Measurements from ENCODE around the gene NANP.
"Not testable (repeated sequence)": the region's sequence is repeated elsewhere in the genome, so short reads cannot be mapped to it uniquely, and the experiment has no call there.

NANP gene

GRCh38 chr20:25592135-25592852, 31.5 kb downstream of the NANP start:
- Mint-ChIP-seq H3K27me3 (peaks cover 19% of the 10 kb centered on the region), H3K4me3 (no peak overlapping the region), H3K9me3 (no peaks in the 10 kb centered on the region), H3K36me3 (no peaks in the 10 kb centered on the region), H3K4me1 (no peaks in the 10 kb centered on the region), H3K27ac (no peak overlapping the region)
- CTCF ChIA-PET: no interaction called here
- DNase-seq: no peak

GRCh38 chr20:25590778-25591177, 33.0 kb downstream of the NANP start:
- CTCF ChIA-PET, H3K27ac Mint-ChIP-seq, DNase-seq, H3K4me1 Mint-ChIP-seq, H3K9me3 Mint-ChIP-seq, H3K4me3 Mint-ChIP-seq, H3K36me3 Mint-ChIP-seq: not testable (repeated sequence)
- H3K27me3 Mint-ChIP-seq: peaks cover 20% of the 10 kb centered on the region

GRCh38 chr20:25588491-25588890, 35.3 kb downstream of the NANP start:
- CTCF ChIA-PET: no interaction called here
- DNase-seq: no peak
- peaks cover 2% of the 10 kb centered on the region for H3K9me3 Mint-ChIP-seq
- peaks cover 3% of the 10 kb centered on the region for H3K36me3 Mint-ChIP-seq
- peaks cover 11% of the 10 kb centered on the region for H3K4me1 Mint-ChIP-seq
- no peak overlapping the region for H3K4me3 Mint-ChIP-seq
- H3K27ac Mint-ChIP-seq: no peak overlapping the region
- H3K27me3 Mint-ChIP-seq: peaks cover 29% of the 10 kb centered on the region

- CTCF ChIA-PET: no interaction called here
- Mint-ChIP-seq H3K4me3 (no peak overlapping the region), H3K27ac (no peak overlapping the region), H3K36me3 (peaks cover 4% of the 10 kb centered on the region), H3K9me3 (peaks cover 2% of the 10 kb centered on the region), H3K4me1 (peaks cover 12% of the 10 kb centered on the region), H3K27me3 (peaks cover 24% of the 10 kb centered on the region)
- DNase-seq: no peak
Observed at GRCh38 chr20:25587536-25587935, 36.3 kb downstream of the NANP start.

- CTCF ChIA-PET: no interaction called here
- H3K9me3 Mint-ChIP-seq: peaks cover 2% of the 10 kb centered on the region
- no peak for DNase-seq
- no peak overlapping the region for H3K27ac Mint-ChIP-seq
- peaks cover 4% of the 10 kb centered on the region for H3K36me3 Mint-ChIP-seq
- H3K27me3 Mint-ChIP-seq: peaks cover 23% of the 10 kb centered on the region
- no peak overlapping the region for H3K4me3 Mint-ChIP-seq
- H3K4me1 Mint-ChIP-seq: peaks cover 12% of the 10 kb centered on the region
Observed at GRCh38 chr20:25586877-25587276, 36.9 kb downstream of the NANP start.

GRCh38 chr20:25584905-25585704, 38.7 kb downstream of the NANP start, which contains the start of gene NINL:
TSS of gene NINL (minus strand) at chr20:25585531. CDS start at chr20:25526587, 58,944 bp downstream.
- peak within 1 kb of the TSS; percentile 73 for H3K4me3 Mint-ChIP-seq
- CTCF ChIA-PET: no interaction called here
- peaks cover 2% of the 10 kb centered on the region for H3K9me3 Mint-ChIP-seq
- H3K36me3 Mint-ChIP-seq: peaks cover 4% of the 10 kb centered on the region
- H3K27me3 Mint-ChIP-seq: peaks cover 19% of the 10 kb centered on the region
- no peak within 1 kb of the TSS for H3K27ac Mint-ChIP-seq
- DNase-seq: peak; percentile 71
- H3K4me1 Mint-ChIP-seq: peaks cover 12% of the 10 kb centered on the region

- H3K36me3 Mint-ChIP-seq, H3K27ac Mint-ChIP-seq: not testable (repeated sequence)
Observed at GRCh38 chr20:25583607-25584006, 40.2 kb downstream of the NANP start.

GRCh38 chr20:25580711-25581110, 43.1 kb downstream of the NANP start:
- Mint-ChIP-seq H3K27ac (no peak overlapping the region), H3K9me3 (peaks cover 2% of the 10 kb centered on the region), H3K27me3 (peaks cover 14% of the 10 kb centered on the region), H3K4me3 (no peak overlapping the region), H3K4me1 (peaks cover 9% of the 10 kb centered on the region), H3K36me3 (peaks cover 4% of the 10 kb centered on the region)
- no peak for DNase-seq
- CTCF ChIA-PET: no interaction called here

More at GRCh38 chr20:25583607-25584006, 40.2 kb downstream of the NANP start:
- DNase-seq, H3K9me3 Mint-ChIP-seq, CTCF ChIA-PET: not testable (repeated sequence)
- H3K27me3 Mint-ChIP-seq: peaks cover 19% of the 10 kb centered on the region
- H3K4me1 Mint-ChIP-seq: peaks cover 12% of the 10 kb centered on the region
- peak overlapping the region; percentile 61 for H3K4me3 Mint-ChIP-seq

GRCh38 chr20:25579081-25579770, 44.6 kb downstream of the NANP start:
- DNase-seq: no peak
- Mint-ChIP-seq H3K4me3 (no peak overlapping the region), H3K36me3 (peaks cover 4% of the 10 kb centered on the region), H3K27me3 (peaks cover 4% of the 10 kb centered on the region), H3K9me3 (peaks cover 2% of the 10 kb centered on the region), H3K4me1 (peaks cover 4% of the 10 kb centered on the region), H3K27ac (no peak overlapping the region)
- CTCF ChIA-PET: no interaction called here

- CTCF ChIA-PET: interaction anchor here (0.8 kb wide), 1 partner anchor 107 kb away, joined by 3 read pairs; no protein-coding TSS in a partner anchor
- no peaks in the 10 kb centered on the region for H3K36me3 Mint-ChIP-seq
- DNase-seq: no peak
- H3K9me3 Mint-ChIP-seq: no peaks in the 10 kb centered on the region
- H3K27me3 Mint-ChIP-seq: no peaks in the 10 kb centered on the region
- H3K27ac Mint-ChIP-seq: no peak overlapping the region
- H3K4me3 Mint-ChIP-seq: no peak overlapping the region
- no peaks in the 10 kb centered on the region for H3K4me1 Mint-ChIP-seq
Observed at GRCh38 chr20:25576783-25577530, 46.9 kb downstream of the NANP start.

GRCh38 chr20:25574411-25574810, 49.4 kb downstream of the NANP start:
- DNase-seq: no peak
- Mint-ChIP-seq H3K36me3 (no peaks in the 10 kb centered on the region), H3K4me3 (no peak overlapping the region), H3K4me1 (no peaks in the 10 kb centered on the region), H3K27ac (no peak overlapping the region), H3K9me3 (no peaks in the 10 kb centered on the region), H3K27me3 (no peaks in the 10 kb centered on the region)
- CTCF ChIA-PET: no interaction called here

GRCh38 chr20:25573288-25574251, 50.2 kb downstream of the NANP start:
- H3K27me3 Mint-ChIP-seq: no peaks in the 10 kb centered on the region
- no peaks in the 10 kb centered on the region for H3K9me3 Mint-ChIP-seq
- no peaks in the 10 kb centered on the region for H3K36me3 Mint-ChIP-seq
- CTCF ChIA-PET: no interaction called here
- H3K27ac Mint-ChIP-seq: no peak overlapping the region
- no peak overlapping the region for H3K4me3 Mint-ChIP-seq
- H3K4me1 Mint-ChIP-seq: no peaks in the 10 kb centered on the region
- DNase-seq: no peak

- DNase-seq: no peak
- H3K4me3 Mint-ChIP-seq: no peak overlapping the region
- H3K4me1 Mint-ChIP-seq: no peaks in the 10 kb centered on the region
- H3K27ac Mint-ChIP-seq: no peak overlapping the region
- no peaks in the 10 kb centered on the region for H3K9me3 Mint-ChIP-seq
- CTCF ChIA-PET: no interaction called here
- H3K27me3 Mint-ChIP-seq: no peaks in the 10 kb centered on the region
- H3K36me3 Mint-ChIP-seq: no peaks in the 10 kb centered on the region
Observed at GRCh38 chr20:25571817-25572216, 52.0 kb downstream of the NANP start.
